IMR-90 (cell line): Measurements from ENCODE around the gene ABL1. TPM values are rescaled to one million over a fixed set of nuclear protein-coding genes. Genes with fewer than 3 reads are reported as not detected.
A peak's percentile ranks its signal among the peaks of the same experiment; 100 is the strongest.

Source experiments
- ATAC-seq: fragments of 200-7000 bp; cut with Tn5 transposase; 2 replicates; pipeline ENCODE4 v1.9.1; 2020; ENCODE audit warnings: low read depth, mild to moderate bottlenecking, moderate library complexity
- BruUV-seq: library from RNA; stranded (reverse); fragments of 400-500 nt; replicated peaks from 2 replicates; lab custom pipeline; 2021; lab: Mats Ljungman, UMichigan
- CTCF ChIA-PET: fragments of 300-600 bp; formaldehyde crosslinking; extraction: SDS; loops from one replicate; lab custom pipeline; 2021; ENCODE audit warnings: antibody characterized with exemption; lab: Yijun Ruan, JAX
- POLR2A ChIA-PET: fragments of 300-600 bp; sonication (Branson Sonifier 250); formaldehyde crosslinking; loops from one replicate; lab custom pipeline; 2022; ENCODE audit warnings: antibody characterized with exemption; ENCODE audit not compliant: unreplicated experiment; lab: Charles Lee
- DNase-seq: peaks from one replicate; pipeline ENCODE4 v3.0.0; 2013
- H2AFZ ChIP-seq: replicated peaks from 2 replicates; pipeline ENCODE3; 2013; ENCODE audit warnings: low read length, mild to moderate bottlenecking; ENCODE audit not compliant: poor library complexity
- H2AK5ac ChIP-seq: 2 replicates; pipeline ENCODE4 v1.6.1; 2013; ENCODE audit warnings: low read depth, low read length, inconsistent platforms
- H2AK9ac ChIP-seq: replicated peaks from 2 replicates; pipeline ENCODE3; 2013; ENCODE audit warnings: mild to moderate bottlenecking, low read depth, low read length, moderate library complexity; ENCODE audit not compliant: poor library complexity
- H2BK120ac ChIP-seq: 2 replicates; pipeline ENCODE4 v1.6.1; 2013; ENCODE audit warnings: low read depth, low read length, inconsistent platforms
- H2BK15ac ChIP-seq: 3 replicates; pipeline ENCODE4 v1.6.1; 2013; ENCODE audit warnings: low read depth, low read length, inconsistent platforms
- H2BK20ac ChIP-seq: 2 replicates; pipeline ENCODE4 v1.6.1; 2013; ENCODE audit warnings: low read depth, mild to moderate bottlenecking, inconsistent platforms, low read length, moderate library complexity
- H2BK5ac ChIP-seq: 2 replicates; pipeline ENCODE4 v1.6.1; 2013; ENCODE audit warnings: mild to moderate bottlenecking, low read depth, low read length, inconsistent platforms; ENCODE audit not compliant: poor library complexity, severe bottlenecking
- H3K14ac ChIP-seq: replicated peaks from 2 replicates; pipeline ENCODE4 v1.6.1; 2013; ENCODE audit warnings: low read depth, low read length, inconsistent platforms
- H3K18ac ChIP-seq: 2 replicates; pipeline ENCODE4 v1.6.1; 2013; ENCODE audit warnings: low read depth, low read length, control low read depth
- H3K23ac ChIP-seq: 2 replicates; pipeline ENCODE4 v1.6.1; 2013; ENCODE audit warnings: low read depth, low read length, inconsistent platforms
- H3K27ac ChIP-seq: 2 replicates; pipeline ENCODE4 v1.5.1; 2013; ENCODE audit warnings: mild to moderate bottlenecking, control low read depth, low read length; ENCODE audit not compliant: insufficient read depth
- H3K27me3 ChIP-seq: 2 replicates; pipeline ENCODE4 v1.6.1; 2013; ENCODE audit warnings: low read length; ENCODE audit not compliant: control insufficient read depth, insufficient read depth
- H3K36me3 ChIP-seq: 2 replicates; pipeline ENCODE4 v1.6.1; 2013; ENCODE audit warnings: low read length, mixed read lengths; ENCODE audit not compliant: control insufficient read depth, insufficient read depth
- H3K4ac ChIP-seq: 2 replicates; pipeline ENCODE4 v1.6.1; 2013; ENCODE audit warnings: low read depth, low read length, inconsistent platforms
- H3K4me1 ChIP-seq: 2 replicates; pipeline ENCODE4 v1.6.1; 2013; ENCODE audit warnings: low read length, mixed read lengths; ENCODE audit not compliant: control insufficient read depth, insufficient read depth
- H3K4me2 ChIP-seq: 2 replicates; pipeline ENCODE4 v1.6.1; 2013; ENCODE audit warnings: low read depth, mild to moderate bottlenecking, control low read depth, low read length, moderate library complexity
- H3K4me3 ChIP-seq: 2 replicates; pipeline ENCODE4 v1.5.1; 2013; ENCODE audit warnings: low read depth, mild to moderate bottlenecking, control low read depth, low read length, moderate library complexity; ENCODE audit not compliant: insufficient read depth
- H3K56ac ChIP-seq: 2 replicates; pipeline ENCODE4 v1.6.1; 2013; ENCODE audit warnings: low read length, inconsistent platforms; ENCODE audit not compliant: insufficient read depth; ENCODE audit errors: extremely low read depth
- H3K79me1 ChIP-seq, 2 experiments: 2 replicates each; pipeline ENCODE4 v1.6.1; 2013; ENCODE audit warnings: low read length in 2 of 2, inconsistent platforms in 1 of 2, low read depth in 1 of 2
- H3K9ac ChIP-seq: 2 replicates; pipeline ENCODE4 v1.6.1; 2013; ENCODE audit warnings: low read depth, low read length, control low read depth
- H3K9me1 ChIP-seq: 2 replicates; pipeline ENCODE4 v1.6.1; 2013; ENCODE audit warnings: low read length, inconsistent platforms; ENCODE audit not compliant: insufficient read depth
- H3K9me3 ChIP-seq: 2 replicates; pipeline ENCODE4 v1.6.1; 2013; ENCODE audit warnings: low read length; ENCODE audit not compliant: control insufficient read depth, insufficient read depth
- H4K20me1 ChIP-seq: 2 replicates; pipeline ENCODE4 v1.6.1; 2013; ENCODE audit warnings: low read length, inconsistent platforms; ENCODE audit not compliant: insufficient read depth
- H4K5ac ChIP-seq: 2 replicates; pipeline ENCODE4 v1.6.1; 2013; ENCODE audit warnings: mild to moderate bottlenecking, low read depth, low read length, control low read depth
- H4K8ac ChIP-seq, 2 experiments: 2 replicates each; pipeline ENCODE4 v1.6.1; 2013; ENCODE audit warnings: low read depth in 2 of 2, low read length in 2 of 2, control low read depth in 1 of 2, inconsistent platforms in 1 of 2
- H4K91ac ChIP-seq: 2 replicates; pipeline ENCODE4 v1.6.1; 2013; ENCODE audit warnings: low read depth, low read length, inconsistent platforms; ENCODE audit not compliant: insufficient read depth
- BHLHE40 ChIP-seq: fragments of 150-350 bp; IDR thresholded peaks from 2 replicates; pipeline ENCODE4 v1.6.1; 2016; ENCODE audit warnings: mild to moderate bottlenecking, low read depth, low read length
- MAZ ChIP-seq: IDR thresholded peaks from 2 replicates; pipeline ENCODE4 v1.6.1; 2012; ENCODE audit warnings: low read depth, mild to moderate bottlenecking, low read length, improper control_type of control experiment, moderate library complexity, borderline replicate concordance
- MXI1 ChIP-seq: IDR thresholded peaks from 2 replicates; pipeline ENCODE4 v1.6.1; 2012; ENCODE audit warnings: low read depth, mild to moderate bottlenecking, low read length, moderate library complexity, borderline replicate concordance
- NFE2L2 ChIP-seq: fragments of 150-350 bp; IDR thresholded peaks from 2 replicates; pipeline ENCODE4 v1.6.1; 2016; ENCODE audit warnings: low read depth, mild to moderate bottlenecking, low read length
- POLR2A ChIP-seq: IDR thresholded peaks from 2 replicates; pipeline ENCODE4 v1.6.1; 2012; ENCODE audit warnings: mild to moderate bottlenecking, low read depth, low read length
- RAD21 ChIP-seq: IDR thresholded peaks from 2 replicates; pipeline ENCODE4 v1.6.1; 2012; ENCODE audit warnings: low read length, improper control_type of control experiment
- RFX5 ChIP-seq: IDR thresholded peaks from 2 replicates; pipeline ENCODE4 v1.8.0; 2012; ENCODE audit warnings: low read depth, mild to moderate bottlenecking, low read length, moderate library complexity
- WGBS, 2 experiments: methylation state at CpG; one replicate each; pipeline versions ENCODE4 v1.1.5 to v1.1.7; 2013; ENCODE audit warnings: missing lambda C conversion rate in 2 of 2; ENCODE audit not compliant: insufficient read length in 1 of 2; ENCODE audit errors: extremely low coverage in 2 of 2; 5-methylcytosine and 5-hydroxymethylcytosine counted together
- dilution Hi-C: fragments of 300-500 bp; cut with HindIII; formaldehyde crosslinking; loops from one replicate; pipeline ENCODE4 v1.14.3; 2018; ENCODE audit warnings: low sequenced_read_pairs; ENCODE audit not compliant: unreplicated experiment
- in situ Hi-C: fragments of 300-500 bp; cut with MboI; formaldehyde crosslinking; loops from 3 replicates; pipeline ENCODE4 v1.14.3; 2019; ENCODE audit warnings: low sequenced_read_pairs, inconsistent platforms, mixed read lengths
- intact Hi-C: fragments of 100-400 bp; cut with micrococcal nuclease; formaldehyde crosslinking; loops from 2 replicates; pipeline ENCODE4 v1.10.0; 2022
- polyA plus RNA-seq, 3 experiments: library from polyadenylated mRNA; depleted of rRNA; stranded (reverse); fragments of >200 nt; gene quantifications; 2 replicates each; pipeline ENCODE4 v1.2.3, GENCODE V29; 2012; ENCODE audit warnings: low replicate concordance in 1 of 3
- total RNA-seq: library from RNA; depleted of rRNA; stranded (reverse); fragments of >200 nt; gene quantifications from 2 replicates; pipeline ENCODE4 v1.2.3, GENCODE V29; 2012

The ABL1 gene
- total and polyA plus RNA-seq, 2 of the 4 experiments (the other 2 are of a cell fraction): 33.7 to 49.1 TPM

GRCh38 chr9:130886981-130887380 lies 51.9 kb downstream of the ABL1 start:
- 93% methylated on average over 11 of the region's 23 CpGs; no CpG with 5 or more reads in 1 of the 2 experiments for WGBS, 2 experiments
- Histone ChIP-seq H3K36me3 (peaks cover 86% of the 10 kb centered on the region), H3K9me3 (no peaks in the 10 kb centered on the region), H3K18ac (no peak overlapping the region), H4K8ac (no peak overlapping the region), H3K4me1 (peaks cover 15% of the 10 kb centered on the region; the same call in 1 of the 2 replicates), H4K5ac (no peak overlapping the region), H3K79me1 (peaks cover 22 to 51% of the 10 kb centered on the region in 2 experiments), H3K23ac (no peak overlapping the region), H2AFZ (no peak overlapping the region), H2BK5ac (no peak overlapping the region), H3K27ac (peak overlapping the region; percentile 5; the same call in 1 of the 2 replicates), H3K27me3 (no peaks in the 10 kb centered on the region), H2AK5ac (no peak overlapping the region), H4K20me1 (peaks cover 40% of the 10 kb centered on the region), H3K56ac (no peak overlapping the region), H2AK9ac (no peak overlapping the region), H4K91ac (no peak overlapping the region), H2BK15ac (no peak overlapping the region), H2BK120ac (no peak overlapping the region), H3K4me2 (no peak overlapping the region), H3K4ac (peak overlapping the region; percentile 22; the same call in 1 of the 2 replicates), H2BK20ac (no peak overlapping the region), H3K9ac (no peak overlapping the region), H3K4me3 (no peak overlapping the region), H3K9me1 (peaks cover 4% of the 10 kb centered on the region; the same call in 1 of the 2 replicates), H3K14ac (0 out of 2 replicates have a peak overlapping the region, but pooled peaks have one; percentile 29)
- intact Hi-C loops: no loop called here
- dilution Hi-C loops: no loop called here
- in situ Hi-C loops: loop anchor here (5.0 kb wide), 1 partner anchor 155 kb away; no protein-coding TSS in a partner anchor
- POLR2A ChIA-PET: no interaction called here
- BruUV-seq: TSS peak; percentile 52
- ATAC-seq (no peak), DNase-seq (no peak)
- CTCF ChIA-PET: no interaction called here
- TF ChIP-seq MXI1: no peak
- TF ChIP-seq NFE2L2: no peak
- TF ChIP-seq MAZ: no peak
- no peak for TF ChIP-seq POLR2A
- TF ChIP-seq RFX5: no peak
- no peak for TF ChIP-seq RAD21
- no peak for TF ChIP-seq BHLHE40
